HG02588 (cell line): ENCODE measurements around the gene TRANK1.
A peak's percentile ranks its signal among the peaks of the same experiment; 100 is the strongest.
"Not testable (repeated sequence)": the region's sequence is repeated elsewhere in the genome, so short reads cannot be mapped to it uniquely, and the experiment has no call there.

ENCODE experiments used
- ATAC-seq: cut with Tn5 transposase; IDR thresholded peaks from one replicate; pipeline ENCODE4 v1.9.1; 2021; ENCODE audit warnings: mild to moderate bottlenecking, moderate library complexity; ENCODE audit not compliant: unreplicated experiment

TRANK1 gene

DNA sequence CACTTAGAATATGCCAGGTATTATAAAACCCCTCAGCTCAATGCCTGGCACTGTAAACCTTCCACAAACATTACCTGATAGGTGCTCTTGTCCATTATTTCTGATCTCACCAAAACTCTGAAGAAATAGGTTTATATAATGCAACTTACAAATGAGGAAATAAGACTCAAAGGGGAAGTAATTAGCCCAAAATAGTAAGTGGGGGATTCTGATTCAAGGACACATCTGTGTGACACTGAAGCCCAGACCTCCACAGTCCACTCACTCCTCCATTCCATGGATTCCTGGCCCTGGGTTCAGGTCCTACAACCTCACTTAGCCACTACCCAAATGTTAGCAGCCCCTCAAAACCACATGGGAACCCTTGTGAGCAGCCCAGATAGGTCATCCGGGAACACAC is 49.9 kb downstream of the TRANK1 start:
- ATAC-seq = no peak

DNA sequence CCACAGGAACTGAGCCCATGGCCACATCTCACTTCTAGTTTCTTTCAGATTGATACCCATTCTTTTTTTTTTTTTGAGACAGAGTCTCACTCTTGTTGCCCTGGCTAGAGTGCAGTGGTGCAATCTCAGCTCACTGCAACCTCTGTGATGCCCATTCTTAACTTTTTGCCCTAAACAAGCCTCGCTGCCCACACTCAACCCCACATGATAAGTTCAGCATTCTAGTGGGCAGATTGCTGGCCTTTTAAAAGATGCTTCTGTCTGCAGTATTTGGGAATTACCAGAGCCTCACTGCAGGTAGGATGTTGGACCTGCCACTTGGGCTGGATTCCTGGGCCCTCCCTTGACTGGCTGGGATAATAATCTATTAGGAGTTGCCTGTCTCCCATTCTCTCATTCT is 51.0 kb downstream of the TRANK1 start:
- no peak for ATAC-seq

DNA sequence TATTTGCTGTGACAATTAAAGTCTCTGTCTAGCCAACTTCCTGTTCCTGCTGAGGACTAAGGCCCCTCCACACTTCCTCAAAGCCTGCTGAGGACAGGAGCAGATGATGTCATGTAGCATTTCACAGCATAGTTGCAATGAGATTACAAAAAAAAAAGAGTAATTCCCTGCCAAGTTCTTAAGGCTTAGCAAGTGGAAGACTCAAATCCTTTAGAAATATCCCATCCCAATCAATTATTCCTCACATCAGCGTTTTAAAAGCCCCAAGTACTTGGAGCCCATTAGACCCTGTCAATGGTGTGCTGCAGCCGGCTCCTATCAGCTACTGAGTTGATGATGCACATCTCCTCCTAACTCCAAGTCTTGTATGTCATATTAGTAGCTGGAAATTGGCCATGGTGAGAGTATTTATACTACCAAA is 51.7 kb downstream of the TRANK1 start:
- no peak for ATAC-seq

GRCh38 chr3:36892457-36893136 is 52.3 kb downstream of the TRANK1 start:
- ATAC-seq = no peak

DNA sequence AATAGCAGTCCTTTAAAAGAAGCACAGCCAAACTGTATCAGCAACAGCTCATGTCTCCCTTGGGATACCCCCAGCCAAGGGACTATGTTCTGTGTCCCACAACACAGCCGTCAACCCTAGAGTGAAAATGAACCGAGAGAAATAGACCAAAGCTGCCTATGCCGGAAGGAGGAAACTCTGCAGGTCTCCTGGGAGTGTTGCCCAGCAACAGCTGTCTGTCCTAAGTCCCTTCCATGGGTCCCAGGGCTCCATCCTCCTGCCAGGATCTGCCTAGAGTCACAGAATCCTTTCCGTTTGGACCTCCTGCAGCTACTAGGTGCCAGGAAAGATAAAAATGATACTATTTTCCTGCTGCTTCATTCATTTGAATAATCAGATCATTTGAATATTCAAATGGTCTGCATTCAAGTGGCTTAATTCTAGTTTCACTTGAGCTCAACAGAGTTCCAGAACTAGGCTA is 53.1 kb downstream of the TRANK1 start:
- peak; percentile 89 for ATAC-seq

DNA sequence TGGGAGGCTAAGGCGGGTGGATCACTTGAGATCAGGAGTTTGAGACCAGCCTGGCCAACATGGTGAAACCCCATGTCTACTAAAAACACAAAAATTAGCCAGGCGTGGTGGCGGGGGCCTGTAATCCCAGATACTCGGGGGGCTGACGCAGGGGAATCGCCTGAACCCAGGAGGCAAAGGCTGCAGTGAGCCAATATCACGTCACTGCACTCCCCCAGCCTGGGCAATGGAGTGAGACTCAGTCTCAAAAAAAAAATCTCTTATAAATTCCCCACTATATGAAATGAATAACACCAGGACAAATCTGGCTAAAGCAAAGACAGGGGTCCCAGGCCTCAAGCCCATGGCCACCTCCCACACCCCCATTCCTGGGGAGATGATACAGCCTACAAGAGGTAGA is 53.8 kb downstream of the TRANK1 start:
- ATAC-seq = not testable (repeated sequence)

DNA sequence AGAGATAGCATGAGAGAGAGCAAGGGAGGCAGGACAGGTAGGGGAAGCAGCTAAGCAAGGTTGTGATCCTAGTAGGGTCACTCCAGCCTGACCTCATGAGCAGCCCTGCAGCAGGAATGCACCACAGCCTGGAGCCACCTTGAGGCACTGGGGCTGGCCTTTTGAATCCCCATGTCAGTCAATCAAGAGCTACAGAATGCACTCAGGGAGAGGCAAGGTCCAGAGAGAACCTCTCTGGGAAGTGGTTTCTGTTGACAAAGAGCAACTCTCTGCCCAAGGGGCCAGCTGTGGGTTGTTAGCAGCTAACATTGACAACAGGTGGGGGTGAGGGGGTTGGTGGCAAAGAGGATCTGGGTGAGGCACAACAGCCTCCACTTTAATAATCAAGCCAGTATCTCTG is 54.6 kb downstream of the TRANK1 start:
- no peak for ATAC-seq

GRCh38 chr3:36881735-36882134 is 63.1 kb downstream of the TRANK1 start:
- no peak for ATAC-seq

GRCh38 chr3:36879842-36880241 is 65.0 kb downstream of the TRANK1 start:
- not testable (repeated sequence) for ATAC-seq

DNA sequence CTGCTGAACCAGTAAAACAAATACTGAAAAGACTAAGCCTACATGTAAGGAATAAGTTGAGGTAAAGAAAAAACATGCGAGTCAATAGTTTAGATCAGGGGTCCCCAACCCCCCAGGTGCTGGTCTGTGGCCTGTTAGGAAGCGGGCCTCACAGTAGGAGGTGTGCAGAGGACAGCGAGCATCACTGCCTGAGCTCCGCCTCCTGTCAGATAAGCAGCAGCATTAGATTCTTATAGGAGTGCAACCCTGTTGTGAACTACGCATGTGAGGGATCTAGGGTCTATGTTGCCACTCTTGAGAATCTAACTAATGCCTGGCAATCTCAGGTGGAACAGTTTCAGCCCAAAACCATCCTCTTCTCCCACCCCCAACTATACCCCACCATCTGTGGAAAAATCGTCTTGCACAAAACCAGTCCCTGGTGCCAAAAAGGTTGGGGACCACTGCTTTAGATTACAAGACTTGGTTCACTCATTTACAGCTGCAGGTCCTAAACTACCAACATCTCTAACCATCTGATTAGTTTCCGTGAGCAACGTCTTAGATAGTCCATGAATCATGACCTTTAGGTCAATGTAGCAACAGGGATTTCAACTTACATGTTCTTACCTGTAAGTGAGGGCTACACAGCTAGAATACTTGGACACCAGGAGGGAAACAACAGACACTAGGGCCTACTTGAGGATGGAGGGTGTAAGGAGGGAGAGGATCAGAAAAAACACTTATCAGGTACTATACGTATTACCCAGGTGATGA is 66.7 kb downstream of the TRANK1 start:
- no peak for ATAC-seq

- peak; percentile 99 for ATAC-seq
Observed at GRCh38 chr3:36876181-36876936, 68.5 kb downstream of the TRANK1 start.

- no peak for ATAC-seq
Observed at GRCh38 chr3:36875397-36875796, 69.5 kb downstream of the TRANK1 start.

DNA sequence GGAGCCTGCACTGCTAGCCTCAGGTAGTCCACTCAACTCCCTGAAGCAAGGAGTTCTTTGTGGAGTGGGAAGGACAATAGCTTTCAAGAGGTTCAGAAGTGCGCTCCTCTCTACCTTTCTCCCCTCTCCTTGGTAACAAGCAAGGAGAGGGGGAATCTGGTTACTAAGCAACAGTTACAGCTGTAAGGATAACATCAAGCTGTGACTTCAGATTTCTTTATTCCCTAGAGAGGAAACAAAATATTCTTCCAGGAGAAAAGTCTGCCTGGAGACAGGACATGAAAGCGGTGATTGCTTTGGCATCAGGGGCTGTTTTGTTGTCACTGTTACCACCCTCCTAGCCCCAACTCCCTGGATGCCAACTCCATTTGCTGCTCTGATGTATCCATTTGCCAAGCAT is 70.4 kb downstream of the TRANK1 start:
- ATAC-seq = no peak

DNA sequence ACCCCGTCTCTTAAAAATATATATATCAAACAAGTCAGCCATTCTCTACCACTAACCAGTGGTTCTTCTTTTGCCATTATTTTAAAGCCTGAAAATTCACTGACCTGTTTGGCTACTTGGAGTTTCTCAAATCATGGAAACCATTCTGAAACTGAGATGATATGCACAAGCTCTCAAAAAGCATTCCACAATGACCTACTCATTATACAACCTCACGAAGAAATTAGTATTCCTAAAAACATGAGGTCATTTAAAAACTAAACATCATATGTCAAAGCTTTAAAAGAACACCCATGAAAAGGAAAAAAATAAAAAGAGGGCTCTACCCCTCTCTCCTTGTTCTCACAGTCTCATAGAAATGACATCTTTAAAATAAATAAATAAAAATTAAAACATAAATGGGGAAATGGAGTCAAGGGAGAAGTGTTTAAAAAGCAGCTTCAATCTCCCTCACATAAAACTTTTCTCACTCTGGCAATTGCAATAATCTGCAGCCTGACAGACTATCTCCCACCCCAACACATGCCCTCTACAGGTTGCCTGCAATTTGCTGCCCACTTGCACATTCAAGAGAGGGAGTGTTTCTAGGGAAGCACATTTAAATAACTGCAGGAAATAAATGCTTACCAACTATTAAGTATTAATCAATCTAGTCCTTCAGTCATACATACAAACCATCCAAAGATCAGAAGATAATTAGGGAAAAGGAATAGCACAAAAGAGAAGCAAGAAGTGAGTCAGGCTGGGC is 73.3 kb downstream of the TRANK1 start:
- ATAC-seq = no peak

DNA sequence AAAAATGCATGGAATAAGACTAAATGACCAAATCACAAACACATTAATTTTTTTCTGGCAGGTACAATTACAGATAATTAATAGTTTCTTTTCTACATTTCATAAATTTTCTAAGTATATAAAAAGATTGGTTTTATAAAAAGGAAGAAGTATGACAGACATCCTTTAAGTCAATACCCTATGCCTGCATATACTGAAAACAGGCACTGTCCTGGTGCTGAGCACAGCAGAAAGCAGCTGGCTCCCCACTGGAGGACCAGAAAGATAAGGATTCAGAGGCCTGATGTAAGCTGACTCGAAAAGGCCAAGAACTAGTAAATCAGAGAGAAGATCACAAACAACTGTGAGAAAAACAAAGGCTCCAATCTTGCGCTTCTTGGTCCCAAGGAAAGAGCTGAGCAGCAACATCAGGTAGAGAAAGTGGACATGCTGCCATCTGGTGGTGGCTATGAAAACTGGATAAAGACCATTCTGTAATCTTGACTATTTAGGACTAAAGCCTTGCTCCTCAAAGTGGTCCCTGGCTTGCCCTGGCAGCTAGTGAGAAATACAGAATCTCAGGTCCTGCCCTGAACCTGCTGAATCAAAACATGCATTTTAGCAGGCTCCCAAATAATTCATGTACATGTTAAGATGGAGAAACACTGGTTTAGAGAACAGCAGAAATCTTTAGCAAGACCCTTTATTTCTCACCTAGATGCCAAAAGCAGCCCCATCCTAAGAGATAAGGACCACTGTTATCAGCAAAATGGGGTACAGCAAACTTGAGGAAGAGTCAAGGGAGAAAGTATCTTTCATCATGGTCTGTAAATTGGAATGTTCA is 76.0 kb downstream of the TRANK1 start:
- ATAC-seq = no peak

DNA sequence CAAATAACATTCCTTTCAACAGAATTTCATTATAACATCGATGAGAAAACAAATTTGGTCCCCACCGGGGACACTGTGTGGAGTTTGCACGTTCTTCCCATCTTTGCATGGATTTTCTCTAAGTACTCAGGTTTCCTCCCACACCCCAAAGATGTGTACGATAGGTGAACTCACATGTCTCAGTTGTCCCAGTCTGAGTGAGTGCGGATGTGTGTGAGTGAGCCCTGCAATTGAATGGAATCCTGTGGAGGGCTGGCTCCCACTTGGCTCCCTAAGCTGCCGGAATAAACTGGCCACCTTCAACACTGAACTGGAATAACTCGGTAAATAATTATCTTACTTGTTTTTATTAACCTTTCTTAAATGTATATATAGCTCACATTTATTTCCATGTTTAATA is 77.0 kb downstream of the TRANK1 start:
- no peak for ATAC-seq

DNA sequence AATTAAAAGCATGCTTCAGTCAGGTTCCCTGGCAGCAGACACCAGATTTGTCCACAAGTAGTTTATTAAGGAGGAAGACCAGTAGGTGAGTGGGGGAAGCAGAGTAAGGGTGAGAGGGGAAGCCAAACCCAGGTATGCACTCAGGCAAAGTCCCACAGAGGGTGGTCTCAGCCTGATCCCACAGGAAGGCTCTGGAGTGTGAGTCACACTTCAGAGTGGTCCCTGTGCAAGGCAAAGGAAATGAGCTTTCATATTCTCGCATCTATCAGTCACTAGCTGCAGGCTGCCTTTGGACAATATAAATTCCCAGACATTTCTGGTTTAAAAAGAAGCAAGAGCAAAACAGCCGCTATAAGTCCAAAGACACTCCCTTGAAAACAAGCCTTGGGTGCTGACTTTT is 78.5 kb downstream of the TRANK1 start:
- ATAC-seq = no peak

- ATAC-seq = no peak
Observed at GRCh38 chr3:36864180-36865053, 80.4 kb downstream of the TRANK1 start.

DNA sequence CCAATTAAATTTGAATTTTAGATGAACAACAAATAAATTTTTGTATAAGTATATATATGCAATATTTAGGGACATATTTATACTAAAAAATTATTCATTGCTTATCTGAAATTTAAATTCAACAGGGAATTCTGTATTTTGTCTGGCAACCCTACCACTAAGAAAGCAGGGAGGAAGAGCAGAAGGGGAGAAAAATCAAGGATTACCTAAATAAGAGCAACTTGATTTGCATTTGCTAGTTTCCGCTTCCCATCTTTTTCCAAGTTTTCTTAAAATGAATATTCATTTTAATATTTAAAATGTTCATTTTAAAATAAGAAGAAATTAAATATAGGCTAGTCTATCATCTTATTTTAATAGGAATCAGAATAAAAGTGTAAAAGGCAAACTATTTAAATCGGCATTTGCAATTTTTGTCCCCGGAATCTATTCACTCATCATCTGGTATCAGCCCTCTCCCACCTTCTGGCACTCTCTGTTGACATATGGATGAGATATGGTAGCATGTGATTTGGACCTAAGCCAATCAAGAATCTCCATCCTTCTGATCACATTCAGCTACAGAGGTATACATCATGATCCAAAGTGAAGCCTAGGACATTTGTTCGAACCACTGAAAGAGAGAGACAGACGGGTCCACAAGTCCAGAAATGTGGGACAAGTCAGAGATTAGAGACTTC is 82.6 kb downstream of the TRANK1 start:
- no peak for ATAC-seq
